Measurements from ENCODE around the gene EXOG. TPM values are rescaled to one million over a fixed set of nuclear protein-coding genes. Genes with fewer than 3 reads are reported as not detected.

The EXOG gene
- total and polyA plus RNA-seq, 2 experiments from 2014 or later: 6.3 to 7.5 TPM

DNA sequence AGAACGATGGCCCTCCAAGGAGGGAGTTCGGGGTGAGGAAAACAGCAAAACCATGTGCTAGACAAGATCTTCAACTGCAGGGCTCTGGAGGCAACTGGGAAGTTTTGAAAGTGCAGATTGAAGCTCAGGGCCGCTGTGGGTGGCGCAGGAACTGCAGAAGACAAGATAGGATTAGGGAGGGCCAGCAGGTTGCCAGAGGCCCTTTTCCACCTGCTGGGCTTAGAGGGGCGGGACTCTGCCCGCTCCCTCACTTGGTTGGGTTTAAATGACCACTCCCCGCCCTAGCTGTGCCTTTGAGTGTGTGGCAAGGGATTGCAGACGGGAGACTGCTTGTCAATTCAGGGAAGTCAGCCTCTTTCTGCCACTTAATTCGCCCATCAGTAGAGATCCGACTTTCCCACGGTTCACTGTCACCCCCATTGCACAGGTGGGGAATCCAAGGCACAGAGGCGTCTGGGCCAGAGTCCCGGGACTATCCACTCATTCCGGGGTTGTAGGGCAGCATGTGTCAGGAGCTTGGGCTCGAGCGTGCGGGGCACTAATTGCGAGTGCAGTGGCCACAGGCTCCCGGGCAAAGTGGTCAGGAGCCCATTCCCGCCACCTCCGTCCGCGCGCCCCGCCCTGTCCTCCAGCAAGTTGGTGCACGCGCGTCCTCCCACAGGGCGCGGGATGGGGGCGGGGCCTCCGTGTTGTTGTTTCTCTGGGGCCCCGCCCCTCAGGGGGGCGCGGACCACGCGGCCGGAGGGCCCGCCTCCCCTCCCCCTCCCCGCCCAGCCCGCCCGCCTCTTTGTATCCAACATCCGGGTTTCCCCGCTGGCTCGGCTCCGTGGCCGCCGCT, 42.8 kb upstream of the EXOG start, which contains the start of gene ACVR2B:
Gene ACVR2B, plus strand, starts transcription at position 816 of the 838 bp plus-strand sequence. CDS start 433 bp downstream, outside the sequence.
- 8% methylated on average over 25 of the region's 48 CpGs for WGBS (ENCODE audit: low lambda C conversion rate, missing lambda C conversion rate)
- Histone ChIP-seq H3K79me2 (peaks cover 35% of the 10 kb centered on the region), H3K27me3 (no peaks in the 10 kb centered on the region), H3K4me2 (peak within 1 kb of the TSS; percentile 99), H3K9me3 (ENCODE audit: low read depth) (no peaks in the 10 kb centered on the region), H3K4me3 (peak within 1 kb of the TSS; percentile 55), H3K4me1 (ENCODE audit: insufficient read depth) (peaks cover 25% of the 10 kb centered on the region), H2AFZ (peak within 1 kb of the TSS; percentile 86), H3K9me2 (replicated peaks; ENCODE audit: insufficient read depth) (no peaks in the 10 kb centered on the region), H3K36me3 (replicated peaks; ENCODE audit: insufficient read depth, low read depth) (no peaks in the 10 kb centered on the region), H4K20me1 (ENCODE audit: insufficient read depth, poor library complexity, severe bottlenecking) (peaks cover 21% of the 10 kb centered on the region), H3K27ac (peak within 1 kb of the TSS; percentile 93)
- peak; percentile 96 for DNase-seq (ENCODE audit: low spot score)
- no peak for TF ChIP-seq EZH2phosphoT487 (IDR thresholded peaks at IDR 0.05; ENCODE audit: low read depth, severe bottlenecking, unreplicated experiment)
- TF ChIP-seq EZH2 (IDR thresholded peaks at IDR 0.05; ENCODE audit: borderline replicate concordance): no peak
- TF ChIP-seq CTCF (IDR thresholded peaks at IDR 0.05; ENCODE audit: poor library complexity): no peak

- peaks cover 25% of the 10 kb centered on the region for H3K4me1 ChIP-seq (ENCODE audit: insufficient read depth)
- TF ChIP-seq CTCF (IDR thresholded peaks at IDR 0.05; ENCODE audit: poor library complexity) (no peak), EZH2 (IDR thresholded peaks at IDR 0.05; ENCODE audit: borderline replicate concordance) (no peak), EZH2phosphoT487 (IDR thresholded peaks at IDR 0.05; ENCODE audit: low read depth, severe bottlenecking, unreplicated experiment) (no peak)
- H2AFZ ChIP-seq: peak overlapping the region; percentile 86
Measured at GRCh38 chr3:38453913-38454177, 42.3 kb upstream of the EXOG start.

DNA sequence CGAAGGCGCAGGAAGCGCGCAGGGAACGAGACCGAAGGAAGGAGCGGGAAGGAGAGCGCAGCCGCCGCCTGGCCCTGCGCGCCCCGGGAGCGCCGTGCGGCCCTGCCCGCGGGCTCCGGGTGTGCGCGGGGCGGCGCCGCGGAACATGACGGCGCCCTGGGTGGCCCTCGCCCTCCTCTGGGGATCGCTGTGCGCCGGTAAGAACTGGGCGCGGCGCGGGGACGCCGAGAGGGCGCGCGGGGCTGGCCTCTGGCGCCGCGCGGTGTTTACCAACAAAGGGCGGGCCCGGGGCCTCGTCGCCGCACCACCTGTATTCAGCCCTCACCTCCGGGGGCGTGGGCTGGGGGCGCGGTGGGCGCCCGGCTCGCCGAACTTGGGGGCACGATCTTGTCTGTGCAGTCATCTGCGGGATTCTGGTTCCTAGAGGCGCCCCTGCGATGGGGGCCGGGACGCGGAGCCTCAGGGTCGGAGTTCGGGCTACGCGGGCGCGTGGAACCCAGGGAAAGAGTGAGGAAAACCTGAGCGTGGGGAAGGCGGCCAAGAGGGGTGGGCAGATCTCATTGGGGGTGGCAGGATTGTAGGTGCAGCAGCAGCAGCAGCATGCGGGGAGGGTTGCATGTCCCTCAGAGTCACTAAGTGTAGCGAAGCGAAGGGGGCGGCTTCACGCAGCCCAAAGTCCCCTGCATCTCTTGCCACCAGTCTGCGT, 41.8 kb upstream of the EXOG start:
- Histone ChIP-seq H3K4me2 (peak overlapping the region; percentile 99), H3K79me2 (peaks cover 45% of the 10 kb centered on the region), H3K9me3 (ENCODE audit: low read depth) (no peaks in the 10 kb centered on the region), H4K20me1 (ENCODE audit: insufficient read depth, poor library complexity, severe bottlenecking) (peaks cover 29% of the 10 kb centered on the region), H3K27me3 (no peaks in the 10 kb centered on the region), H3K4me1 (ENCODE audit: insufficient read depth) (peaks cover 25% of the 10 kb centered on the region), H2AFZ (peak overlapping the region; percentile 86), H3K27ac (peak overlapping the region; percentile 93), H3K9me2 (replicated peaks; ENCODE audit: insufficient read depth) (no peaks in the 10 kb centered on the region), H3K4me3 (peak overlapping the region; percentile 20), H3K36me3 (replicated peaks; ENCODE audit: insufficient read depth, low read depth) (no peaks in the 10 kb centered on the region)
- 1% methylated on average over 48 of the region's 78 CpGs for WGBS (ENCODE audit: low lambda C conversion rate, missing lambda C conversion rate)
- TF ChIP-seq EZH2phosphoT487 (IDR thresholded peaks at IDR 0.05; ENCODE audit: low read depth, severe bottlenecking, unreplicated experiment) (no peak), CTCF (IDR thresholded peaks at IDR 0.05; ENCODE audit: poor library complexity) (no peak), EZH2 (IDR thresholded peaks at IDR 0.05; ENCODE audit: borderline replicate concordance) (no peak)
- DNase-seq (ENCODE audit: low spot score): peak; percentile 79

More at GRCh38 chr3:38453913-38454177, 42.3 kb upstream of the EXOG start:
- no peak for DNase-seq (ENCODE audit: low spot score)
- Histone ChIP-seq H3K27me3 (no peaks in the 10 kb centered on the region), H3K9me2 (replicated peaks; ENCODE audit: insufficient read depth) (no peaks in the 10 kb centered on the region), H4K20me1 (ENCODE audit: insufficient read depth, poor library complexity, severe bottlenecking) (peaks cover 24% of the 10 kb centered on the region), H3K79me2 (peaks cover 40% of the 10 kb centered on the region), H3K4me3 (peak overlapping the region; percentile 20), H3K36me3 (replicated peaks; ENCODE audit: insufficient read depth, low read depth) (no peaks in the 10 kb centered on the region), H3K27ac (peak overlapping the region; percentile 93), H3K4me2 (peak overlapping the region; percentile 99), H3K9me3 (ENCODE audit: low read depth) (no peaks in the 10 kb centered on the region)
- under 1% methylated on average over 23 of the region's 36 CpGs for whole genome bisulfite sequencing (ENCODE audit: low lambda C conversion rate, missing lambda C conversion rate)
